HG02870 (cell line): Measurements from ENCODE around the gene USP4.
"Not testable (repeated sequence)": the region's sequence is repeated elsewhere in the genome, so short reads cannot be mapped to it uniquely, and the experiment has no call there.

Experiments used
- ATAC-seq: cut with Tn5 transposase; IDR thresholded peaks from one replicate; pipeline ENCODE4 v1.9.1; 2021; ENCODE audit warnings: mild to moderate bottlenecking, moderate library complexity; ENCODE audit not compliant: unreplicated experiment

The USP4 gene, protein sequence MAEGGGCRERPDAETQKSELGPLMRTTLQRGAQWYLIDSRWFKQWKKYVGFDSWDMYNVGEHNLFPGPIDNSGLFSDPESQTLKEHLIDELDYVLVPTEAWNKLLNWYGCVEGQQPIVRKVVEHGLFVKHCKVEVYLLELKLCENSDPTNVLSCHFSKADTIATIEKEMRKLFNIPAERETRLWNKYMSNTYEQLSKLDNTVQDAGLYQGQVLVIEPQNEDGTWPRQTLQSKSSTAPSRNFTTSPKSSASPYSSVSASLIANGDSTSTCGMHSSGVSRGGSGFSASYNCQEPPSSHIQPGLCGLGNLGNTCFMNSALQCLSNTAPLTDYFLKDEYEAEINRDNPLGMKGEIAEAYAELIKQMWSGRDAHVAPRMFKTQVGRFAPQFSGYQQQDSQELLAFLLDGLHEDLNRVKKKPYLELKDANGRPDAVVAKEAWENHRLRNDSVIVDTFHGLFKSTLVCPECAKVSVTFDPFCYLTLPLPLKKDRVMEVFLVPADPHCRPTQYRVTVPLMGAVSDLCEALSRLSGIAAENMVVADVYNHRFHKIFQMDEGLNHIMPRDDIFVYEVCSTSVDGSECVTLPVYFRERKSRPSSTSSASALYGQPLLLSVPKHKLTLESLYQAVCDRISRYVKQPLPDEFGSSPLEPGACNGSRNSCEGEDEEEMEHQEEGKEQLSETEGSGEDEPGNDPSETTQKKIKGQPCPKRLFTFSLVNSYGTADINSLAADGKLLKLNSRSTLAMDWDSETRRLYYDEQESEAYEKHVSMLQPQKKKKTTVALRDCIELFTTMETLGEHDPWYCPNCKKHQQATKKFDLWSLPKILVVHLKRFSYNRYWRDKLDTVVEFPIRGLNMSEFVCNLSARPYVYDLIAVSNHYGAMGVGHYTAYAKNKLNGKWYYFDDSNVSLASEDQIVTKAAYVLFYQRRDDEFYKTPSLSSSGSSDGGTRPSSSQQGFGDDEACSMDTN

DNA sequence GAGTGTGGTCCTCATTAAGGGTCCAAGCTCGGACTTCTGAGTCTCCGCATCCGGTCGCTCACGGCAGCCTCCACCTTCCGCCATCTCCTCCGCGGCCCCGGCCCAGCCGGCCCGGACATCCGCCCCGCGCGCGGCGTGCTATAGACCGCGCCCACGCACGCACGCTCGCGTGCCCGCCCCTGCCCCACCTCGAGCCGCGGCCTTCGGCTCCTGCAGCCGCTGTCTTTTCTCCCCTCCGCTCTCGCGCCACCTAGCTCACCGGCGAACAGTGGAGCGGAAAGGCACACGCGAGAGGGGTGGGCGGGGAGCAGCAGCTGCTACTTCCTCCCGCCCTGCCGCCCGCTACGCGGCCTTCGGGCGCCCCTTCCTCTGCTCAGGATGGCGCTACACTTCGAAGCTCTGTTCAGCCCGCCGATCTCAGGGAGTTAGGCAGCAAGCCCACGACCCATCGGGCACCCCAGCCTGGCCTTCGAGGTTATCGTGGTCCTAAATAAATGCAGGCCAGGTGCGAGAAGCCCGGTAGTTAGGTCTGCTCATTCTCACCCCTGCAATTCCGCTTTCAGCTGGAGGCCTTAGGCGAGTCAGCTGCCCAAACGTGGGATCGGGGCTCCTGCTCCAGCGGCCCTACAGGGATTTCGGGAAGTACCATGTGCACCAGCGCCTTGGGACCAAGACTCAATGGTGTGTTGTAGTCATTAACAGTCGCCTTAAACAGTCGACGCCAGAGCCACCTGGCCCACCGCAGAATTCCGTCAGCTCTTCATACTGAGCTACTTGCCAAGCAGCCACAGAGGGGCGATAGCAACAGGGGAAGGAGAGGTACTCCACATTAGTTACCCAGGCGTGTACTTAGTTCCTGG, at the start of gene USP4:
Gene USP4 (minus strand): TSS at position 113 of the 860 bp plus-strand sequence. CDS start 29 bp downstream, at position 84.
- ATAC-seq, result peak; percentile 77

DNA sequence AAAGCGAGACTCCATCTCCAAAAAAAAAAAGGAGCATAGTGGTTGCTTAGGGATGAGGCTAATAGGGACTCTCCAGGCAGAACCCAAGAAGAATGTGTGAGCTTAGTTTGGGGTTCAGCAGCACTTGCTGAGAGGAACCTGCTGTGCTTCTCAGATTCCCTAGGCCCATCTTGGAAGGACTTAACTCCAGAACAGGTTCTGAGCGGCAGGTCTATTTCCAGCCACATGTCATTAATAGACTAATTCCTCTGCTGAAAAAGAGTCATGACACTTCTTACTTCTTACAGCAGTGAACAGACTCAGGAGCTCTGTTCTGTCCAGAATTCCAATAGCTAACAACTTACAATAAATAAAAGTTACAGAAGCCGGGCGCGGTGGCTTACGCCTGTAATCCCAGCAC, 49.4 kb upstream of the USP4 start:
- no peak for ATAC-seq

DNA sequence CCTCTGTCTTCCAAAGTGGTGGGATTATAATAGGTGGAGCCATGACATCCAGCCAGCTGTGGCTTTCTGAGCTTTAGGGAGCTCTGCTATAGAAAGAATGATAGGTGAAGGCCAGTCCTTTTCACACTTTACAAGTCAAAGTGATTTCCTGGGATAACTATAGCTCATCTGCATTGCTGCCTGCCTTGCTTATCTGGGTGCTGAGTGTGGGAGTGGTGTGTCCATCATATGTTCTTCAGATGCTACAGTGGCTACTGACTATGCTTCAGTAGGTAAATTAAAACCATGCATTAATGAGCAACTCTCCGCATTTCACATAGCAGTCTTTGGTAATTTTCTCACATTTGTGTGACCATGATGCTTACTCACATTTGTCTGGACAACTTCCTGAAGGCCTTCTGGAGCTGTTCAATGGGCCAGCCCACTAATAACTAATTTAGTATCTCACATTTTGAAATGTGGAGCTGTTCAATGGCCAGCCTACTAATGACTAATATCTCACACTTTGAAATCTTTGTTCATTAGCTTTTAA, 48.5 kb upstream of the USP4 start:
- ATAC-seq, result no peak

DNA sequence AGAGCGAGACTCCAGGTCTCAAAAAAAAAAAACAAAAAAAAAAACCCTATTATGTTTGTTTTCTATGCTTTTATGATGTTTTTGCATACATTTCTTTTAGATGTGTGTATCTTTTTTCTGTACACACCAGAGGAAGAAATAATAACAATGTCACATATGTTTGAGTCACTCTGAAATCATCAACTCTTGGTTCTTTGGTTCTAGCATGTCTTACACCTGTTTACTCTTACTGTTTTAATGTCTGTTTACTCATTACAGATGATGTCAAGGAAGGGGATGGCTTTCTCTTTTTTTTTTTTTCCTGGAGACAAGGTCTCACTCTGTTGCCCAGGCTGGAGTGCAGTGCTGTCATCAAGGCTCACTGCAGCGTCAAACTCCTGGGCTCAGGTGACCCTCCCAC, 47.9 kb upstream of the USP4 start:
- ATAC-seq, result no peak

DNA sequence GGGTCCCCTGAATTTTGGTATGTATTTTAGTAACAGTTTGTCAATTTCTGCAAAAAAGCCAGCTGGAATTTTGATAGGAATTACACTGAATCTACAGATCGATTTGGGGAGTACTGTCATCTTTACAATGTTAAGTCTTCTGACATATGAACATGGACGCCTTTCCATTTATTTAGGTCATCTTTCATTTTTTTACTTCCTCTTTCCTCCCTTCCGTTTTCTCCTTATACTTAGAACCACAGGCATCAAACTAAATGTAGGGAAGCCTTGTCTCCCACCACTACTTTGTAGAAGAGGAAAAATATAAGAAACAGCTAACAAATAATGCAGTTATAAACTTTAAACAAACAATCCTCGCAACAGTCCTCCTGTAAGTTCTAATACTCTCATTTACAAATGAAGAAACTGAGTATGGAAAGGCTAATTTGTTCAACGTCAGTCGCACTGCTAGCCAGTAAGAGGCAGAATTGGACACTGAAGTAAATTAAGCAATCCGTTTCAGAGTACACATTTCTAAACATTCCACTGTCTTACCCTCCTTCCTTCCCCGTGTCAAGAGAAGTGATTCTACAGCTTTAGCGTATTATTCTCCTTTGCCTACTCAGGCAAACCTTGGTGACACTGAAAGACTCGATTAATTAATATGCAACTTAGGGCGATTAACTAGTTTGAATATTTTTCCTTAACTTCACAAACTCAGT, 46.4 kb upstream of the USP4 start:
- no peak for ATAC-seq

DNA sequence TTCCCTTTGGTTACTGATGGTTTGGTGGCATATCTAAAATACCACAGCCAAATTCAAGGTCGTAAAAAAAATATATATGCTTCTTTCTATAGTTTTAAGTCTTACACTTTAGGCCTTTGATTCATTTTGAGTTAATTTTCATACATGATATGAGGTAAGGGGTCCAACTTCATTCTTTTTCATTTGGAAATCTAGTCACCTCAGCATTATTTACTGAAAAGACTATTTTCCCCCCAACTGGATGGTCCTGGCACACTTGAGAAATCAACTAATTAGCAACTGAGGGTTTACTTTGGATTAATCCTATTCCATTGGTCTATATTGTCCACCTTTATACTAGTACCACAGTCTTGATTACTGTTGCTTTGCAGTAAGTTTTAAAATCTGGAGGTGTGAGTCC, 45.8 kb upstream of the USP4 start:
- ATAC-seq, result no peak

DNA sequence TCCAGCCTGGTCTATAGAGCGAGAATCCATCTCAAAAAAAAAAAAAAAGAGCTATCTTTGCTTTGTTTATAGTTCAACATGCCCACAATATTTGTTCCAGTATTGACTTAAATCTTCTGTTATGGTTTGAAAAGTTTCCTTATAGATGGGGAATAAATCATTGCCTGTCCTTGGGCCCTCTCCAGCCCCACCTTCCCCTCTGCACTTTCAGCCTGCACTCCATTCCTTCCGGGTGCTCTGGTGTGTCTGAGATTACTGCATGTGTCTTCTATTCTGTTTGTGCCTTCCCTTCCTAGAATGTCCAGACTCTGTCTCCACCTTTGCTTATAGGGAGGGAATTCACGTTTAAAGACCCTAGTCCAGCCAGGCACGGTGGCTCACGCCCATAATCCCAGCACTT, 43.5 kb upstream of the USP4 start:
- ATAC-seq, result no peak

DNA sequence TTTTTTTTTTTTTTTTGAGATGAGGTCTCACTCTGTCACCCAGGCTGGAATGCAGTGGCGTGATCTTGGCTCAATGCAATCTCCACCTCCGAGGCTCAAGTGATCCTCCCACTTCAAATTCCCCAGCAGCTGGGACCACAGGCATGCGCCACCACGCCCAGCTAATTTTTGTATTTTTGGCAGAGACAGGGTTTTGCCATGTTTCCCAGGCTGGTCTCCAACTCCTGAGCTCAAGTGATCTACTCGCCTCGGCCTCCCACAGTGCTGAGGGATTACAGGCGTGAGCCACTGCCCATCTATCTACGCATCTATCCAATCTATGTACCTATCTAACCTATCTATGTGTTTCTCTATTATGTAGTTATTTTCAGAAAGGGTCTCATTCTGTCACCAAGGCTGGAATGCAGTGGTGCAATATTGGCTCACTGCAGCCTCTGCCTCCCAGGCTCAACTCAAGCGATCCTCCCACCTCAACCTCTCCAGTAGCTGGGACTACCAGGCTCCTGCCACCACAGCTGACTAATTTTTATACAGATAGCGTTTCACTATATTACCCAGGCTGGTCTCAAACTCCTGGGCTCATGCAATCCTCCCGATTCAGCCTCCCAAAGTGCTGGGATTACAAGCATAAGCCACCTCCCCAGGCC, 38.5 kb upstream of the USP4 start:
- no peak for ATAC-seq

DNA sequence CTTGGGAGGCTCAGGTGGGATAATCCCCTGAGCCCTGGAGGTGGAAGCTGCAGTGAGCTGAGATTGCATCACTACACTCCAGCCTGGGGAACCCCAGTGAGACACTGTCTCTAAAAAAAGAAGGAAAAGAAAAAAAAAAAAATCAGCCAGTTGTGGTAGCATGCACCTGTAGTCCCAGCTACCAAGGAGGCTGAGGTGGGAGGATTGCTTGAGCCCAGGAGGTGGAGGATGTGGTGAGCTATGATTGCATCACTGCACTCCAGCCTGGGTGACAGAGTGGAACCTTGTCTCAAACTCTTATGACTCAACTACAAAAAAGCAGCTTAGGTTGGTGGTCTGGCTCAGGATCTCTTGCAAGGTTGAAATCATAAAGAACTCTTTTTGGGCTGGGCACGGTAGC, 37.6 kb upstream of the USP4 start:
- no peak for ATAC-seq

DNA sequence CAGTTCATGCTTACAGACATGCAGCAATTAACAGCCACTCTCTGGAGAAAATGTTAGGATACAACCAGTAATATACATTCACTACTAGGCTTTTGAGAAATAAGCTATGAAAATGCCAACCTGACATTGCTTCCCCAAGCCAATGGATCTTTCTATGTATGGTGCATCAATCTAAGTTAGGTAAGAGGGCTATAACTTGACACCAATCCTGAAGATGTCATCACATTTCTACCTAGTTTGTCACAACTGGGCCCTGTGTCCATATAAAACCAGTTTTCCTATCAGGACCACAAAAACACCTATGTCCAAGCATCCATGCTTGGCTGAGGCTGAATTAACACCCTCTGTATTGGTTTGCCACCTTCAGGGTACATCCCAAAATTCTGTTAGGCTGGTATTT, 32.1 kb upstream of the USP4 start:
- no peak for ATAC-seq

DNA sequence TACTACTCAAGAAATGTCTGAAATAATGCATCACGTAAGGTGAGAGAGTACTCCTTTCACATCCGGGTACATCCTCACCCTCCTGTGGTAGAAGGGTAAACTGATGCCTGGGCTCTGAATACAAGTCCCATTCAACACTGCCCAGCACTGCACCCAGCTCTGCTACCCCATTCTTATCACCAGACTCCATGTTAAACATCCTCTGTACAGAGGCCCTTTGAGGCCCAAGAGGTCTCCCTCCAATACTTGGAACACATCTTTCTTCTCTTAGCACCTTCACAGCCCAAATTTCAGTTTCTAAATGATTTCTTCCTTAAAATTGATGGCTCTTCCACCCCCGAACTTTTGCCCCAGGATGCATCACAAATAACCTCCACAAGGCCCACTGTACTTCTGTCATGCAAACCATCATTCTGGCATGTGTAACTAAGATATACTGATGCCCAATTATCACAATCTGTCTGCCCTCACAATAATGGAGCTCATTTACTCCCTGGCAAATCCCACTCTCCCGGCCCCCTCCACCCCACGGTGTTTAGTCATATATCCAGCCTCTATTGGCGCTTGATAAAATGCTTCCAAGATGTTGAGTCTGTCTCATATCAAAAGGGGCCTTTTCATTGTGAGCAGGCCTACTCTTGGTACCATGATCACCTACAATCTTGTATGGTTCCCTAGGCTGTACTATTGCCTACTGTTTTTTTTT, 30.9 kb upstream of the USP4 start:
- no peak for ATAC-seq

DNA sequence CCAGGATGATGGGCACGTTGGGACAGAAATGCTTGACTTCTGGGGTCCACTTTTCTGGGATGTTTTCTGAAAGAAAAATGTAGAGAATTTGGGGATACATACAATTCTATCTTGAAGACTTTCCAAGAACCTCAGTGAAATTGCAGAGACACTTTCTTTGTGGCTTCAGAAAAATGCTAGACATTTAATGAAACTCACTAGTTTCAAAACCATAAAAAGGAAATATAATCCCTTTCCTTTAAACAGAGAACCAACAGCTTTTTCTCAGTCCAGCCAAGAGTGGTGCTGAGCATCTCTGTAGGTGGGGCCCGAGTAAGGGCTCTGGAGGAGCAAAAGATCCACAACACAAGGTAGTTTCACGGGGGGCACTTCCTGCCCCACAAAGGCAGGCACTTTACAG, 22.7 kb upstream of the USP4 start:
- ATAC-seq, result no peak

DNA sequence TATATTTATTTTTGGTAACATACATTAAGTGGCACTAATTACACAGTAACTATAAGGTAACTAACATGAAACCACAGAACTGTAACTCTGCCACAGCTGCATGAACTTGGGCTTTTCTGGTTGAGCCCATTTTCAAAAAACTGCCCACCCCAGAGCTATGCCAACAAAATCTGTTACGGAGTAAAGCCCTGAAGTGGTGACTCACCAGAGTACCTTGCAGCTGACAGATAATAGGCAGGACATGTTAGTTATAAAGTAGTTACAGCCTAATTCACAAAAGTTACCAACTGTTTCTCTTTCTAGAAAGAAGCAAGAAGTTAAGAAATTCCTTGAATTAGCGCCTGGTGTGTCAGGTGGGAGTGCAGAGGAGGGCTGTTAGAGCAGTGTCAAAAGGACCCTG, 19.8 kb upstream of the USP4 start:
- ATAC-seq, result no peak

DNA sequence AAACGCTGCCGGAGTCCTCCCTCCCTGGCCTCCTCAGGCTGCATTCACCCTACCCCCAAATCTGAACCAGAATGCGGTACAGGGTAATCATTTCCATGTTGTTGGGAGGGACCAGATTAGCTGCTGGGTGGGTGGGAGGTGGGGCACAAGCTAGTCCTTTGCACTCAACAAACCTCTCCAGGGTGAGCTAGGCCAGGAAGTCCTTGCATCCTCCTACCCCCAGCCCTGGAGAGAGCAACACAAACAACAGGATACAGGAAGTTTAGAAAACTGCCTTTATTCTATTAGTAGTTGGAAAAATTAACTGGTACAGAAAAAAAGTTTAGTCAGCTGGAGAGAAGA, 19.0 kb upstream of the USP4 start:
- ATAC-seq, result no peak

DNA sequence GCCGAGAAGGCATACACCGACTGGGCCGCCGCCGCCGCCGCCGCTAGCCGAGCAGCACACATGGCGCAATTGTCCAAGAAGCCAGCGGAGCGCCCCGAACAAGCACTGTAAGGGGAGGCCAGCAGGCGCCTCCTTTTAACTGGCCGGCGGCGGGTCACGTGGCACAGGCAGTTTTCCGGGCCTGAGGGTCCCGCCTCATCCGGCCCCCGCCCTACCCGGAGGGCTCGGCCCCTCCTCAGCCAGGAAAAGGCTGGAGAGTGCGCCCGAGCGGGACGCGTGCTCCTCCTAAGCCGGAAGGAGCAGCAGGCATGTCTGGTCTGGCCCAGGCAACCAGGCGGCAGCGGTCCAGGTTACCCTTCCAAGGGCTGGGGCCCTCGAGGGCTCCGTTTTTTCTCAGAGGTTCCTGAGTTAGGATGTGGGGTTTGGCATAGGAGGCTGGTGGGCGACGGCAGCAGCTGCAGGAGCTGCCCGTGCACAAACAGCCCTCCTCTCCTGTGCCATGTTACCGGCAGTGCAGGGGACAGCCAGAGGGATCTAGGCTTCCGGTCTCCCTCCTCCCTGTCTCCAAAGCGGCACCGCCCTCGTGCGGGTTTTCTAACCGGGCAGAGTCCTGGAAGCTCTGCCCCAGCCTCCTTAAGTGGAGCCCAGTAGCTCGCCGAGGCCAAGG, 18.5 kb upstream of the USP4 start, which contains the start of gene GPX1:
Gene GPX1 (minus strand): TSS at position 137 of the 667 bp plus-strand sequence. CDS start 75 bp downstream, at position 62.
- peak; percentile 85 for ATAC-seq

DNA sequence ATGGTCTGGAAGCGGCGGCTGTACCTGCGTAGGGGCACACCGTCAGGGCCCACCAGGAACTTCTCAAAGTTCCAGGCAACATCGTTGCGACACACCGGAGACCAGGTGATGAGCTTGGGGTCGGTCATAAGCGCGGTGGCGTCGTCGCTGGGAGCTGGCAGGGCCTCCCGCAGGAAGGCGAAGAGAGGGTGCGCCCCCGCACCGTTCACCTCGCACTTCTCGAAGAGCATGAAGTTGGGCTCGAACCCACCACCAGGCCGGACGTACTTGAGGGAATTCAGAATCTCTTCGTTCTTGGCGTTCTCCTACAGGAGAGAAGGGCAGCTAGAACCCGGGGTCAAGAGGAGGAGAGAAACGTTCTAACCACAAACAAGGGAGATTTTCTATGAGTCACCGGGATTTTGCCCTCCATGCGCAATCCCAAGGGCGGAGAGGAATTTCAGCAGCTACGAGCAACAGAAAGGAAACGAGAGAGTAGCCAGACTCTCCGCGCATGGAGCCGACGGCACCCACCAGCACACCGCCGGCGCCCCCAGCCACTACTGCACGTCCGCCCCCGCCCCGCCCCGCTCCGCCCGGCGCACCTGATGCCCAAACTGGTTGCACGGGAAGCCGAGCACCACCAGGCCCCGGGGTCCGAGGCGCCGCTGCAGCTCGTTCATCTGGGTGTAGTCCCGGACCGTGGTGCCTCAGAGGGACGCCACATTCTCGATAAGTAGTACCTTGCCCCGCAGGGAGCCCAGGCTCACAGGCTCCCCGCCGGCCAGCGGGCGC, 17.8 kb upstream of the USP4 start:
- peak; percentile 22 for ATAC-seq

DNA sequence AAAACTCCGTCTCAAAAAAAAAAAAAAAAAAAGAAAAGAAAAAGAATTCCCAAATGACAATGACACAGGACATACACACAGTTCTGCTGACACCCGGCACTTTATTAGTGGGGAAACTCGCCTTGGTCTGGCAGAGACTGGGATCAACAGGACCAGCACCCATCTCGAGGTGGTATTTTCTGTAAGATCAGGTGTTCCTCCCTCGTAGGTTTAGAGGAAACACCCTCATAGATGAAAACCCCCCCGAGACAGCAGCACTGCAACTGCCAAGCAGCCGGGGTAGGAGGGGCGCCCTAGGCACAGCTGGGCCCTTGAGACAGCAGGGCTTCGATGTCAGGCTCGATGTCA, 17.2 kb upstream of the USP4 start:
- ATAC-seq, result not testable (repeated sequence)
